GM21367 (cell line): ENCODE measurements around the gene PRKAG2.

Source experiments
- ATAC-seq: cut with Tn5 transposase; IDR thresholded peaks from one replicate; pipeline ENCODE4 v1.9.1; 2021; ENCODE audit not compliant: unreplicated experiment

The PRKAG2 gene

DNA sequence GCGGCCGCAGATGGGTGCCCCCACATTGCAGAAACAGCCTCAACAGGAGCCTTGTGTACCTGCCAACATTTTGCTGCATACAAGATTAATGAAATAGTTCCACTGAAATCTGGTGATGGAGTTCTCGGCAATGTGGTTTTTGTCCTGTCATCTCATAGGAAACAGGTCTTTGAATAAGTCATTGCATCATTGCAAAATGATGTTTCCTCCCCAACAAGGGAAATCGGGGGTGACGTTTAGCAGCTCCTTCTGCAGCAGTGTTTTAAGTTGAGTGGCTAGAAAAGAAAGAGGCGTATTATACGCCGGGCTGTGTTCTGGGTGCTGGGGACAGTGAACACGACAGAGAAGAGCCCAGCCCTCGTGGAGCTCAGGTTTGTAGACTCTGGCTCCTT lies 177.0 kb downstream of the PRKAG2 start:
- ATAC-seq = no peak

- ATAC-seq = no peak
Observed at GRCh38 chr7:151699147-151699927, 177.6 kb downstream of the PRKAG2 start.

DNA sequence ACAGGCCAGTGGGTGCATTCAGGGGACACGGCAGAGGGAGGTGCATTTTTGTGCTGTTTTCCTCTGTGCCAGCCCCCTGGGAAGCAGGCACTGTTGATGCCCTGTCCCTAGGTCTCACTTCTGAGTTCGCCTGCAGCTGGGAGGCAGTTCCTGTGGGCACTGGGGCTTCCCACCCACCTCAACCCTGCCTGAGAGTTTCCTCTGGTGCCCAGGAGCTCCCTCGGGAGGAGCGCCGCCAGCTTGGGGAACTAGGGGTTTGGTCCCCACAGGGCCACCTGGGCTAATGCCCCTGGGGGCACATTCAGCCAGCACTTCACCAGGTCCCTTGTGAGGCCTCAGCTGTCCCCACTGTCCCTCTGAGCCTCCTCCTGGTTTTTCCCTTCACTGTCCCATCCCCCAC lies 179.0 kb downstream of the PRKAG2 start:
- no peak for ATAC-seq

GRCh38 chr7:151697515-151697895 lies 179.4 kb downstream of the PRKAG2 start:
- no peak for ATAC-seq

GRCh38 chr7:151696721-151697514 lies 180.0 kb downstream of the PRKAG2 start:
- ATAC-seq = no peak

DNA sequence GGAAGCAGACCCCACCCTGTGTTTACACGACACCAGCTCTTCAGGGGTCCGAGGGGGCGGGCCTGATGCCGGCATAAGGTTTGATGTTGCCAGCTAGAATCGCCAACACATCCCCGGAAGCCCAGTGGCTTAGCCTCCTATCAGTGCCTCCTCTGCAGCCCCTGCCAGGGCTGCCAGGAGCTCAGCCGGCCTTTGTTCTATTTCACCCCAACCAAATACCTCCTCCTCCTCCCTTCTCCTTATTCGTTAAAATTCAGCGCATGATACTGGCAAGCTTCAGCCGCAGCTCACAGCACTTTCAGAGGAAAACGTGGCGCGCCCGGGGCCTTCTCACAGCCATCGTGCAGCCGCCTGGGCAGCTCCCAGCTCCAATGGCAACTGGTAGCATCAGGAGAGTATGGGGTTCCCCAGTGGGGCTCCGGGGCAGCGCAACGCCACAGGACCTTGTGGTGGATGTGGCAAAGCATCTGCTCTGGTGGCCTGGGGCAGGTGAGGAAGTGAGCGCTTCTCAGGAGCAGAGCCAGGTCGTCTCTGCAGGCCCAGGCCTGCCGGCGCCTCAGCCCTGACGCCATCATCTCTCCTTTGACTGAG lies 180.9 kb downstream of the PRKAG2 start:
- no peak for ATAC-seq

GRCh38 chr7:151694828-151695580 lies 181.9 kb downstream of the PRKAG2 start:
- no peak for ATAC-seq

DNA sequence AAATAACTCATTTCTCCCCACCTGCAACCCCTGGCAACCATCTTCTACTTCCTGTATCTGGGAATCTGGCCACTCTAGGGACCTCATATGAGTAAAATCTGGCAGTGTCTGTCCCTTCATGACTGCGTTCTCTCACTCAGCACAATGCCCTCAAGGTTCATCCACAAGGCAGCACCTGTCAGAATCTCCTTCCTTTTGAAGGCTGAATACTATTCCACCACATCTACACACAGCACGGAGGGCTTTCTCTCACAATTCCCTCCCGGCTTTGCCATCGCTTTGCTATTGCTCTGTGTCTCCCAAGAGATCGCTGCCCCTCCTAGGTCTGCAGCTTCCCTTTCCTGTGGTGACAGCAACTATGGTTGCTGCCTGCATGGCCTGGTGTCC lies 182.5 kb downstream of the PRKAG2 start:
- ATAC-seq = no peak

GRCh38 chr7:151693140-151693539 lies 183.8 kb downstream of the PRKAG2 start:
- no peak for ATAC-seq

- no peak for ATAC-seq
Observed at GRCh38 chr7:151692721-151693120, 184.2 kb downstream of the PRKAG2 start.

- ATAC-seq = no peak
Observed at GRCh38 chr7:151691449-151691848, 185.5 kb downstream of the PRKAG2 start.

GRCh38 chr7:151690606-151691005 lies 186.3 kb downstream of the PRKAG2 start:
- no peak for ATAC-seq

GRCh38 chr7:151689196-151689971 lies 187.5 kb downstream of the PRKAG2 start:
- no peak for ATAC-seq

- ATAC-seq = no peak
Observed at GRCh38 chr7:151688236-151688780, 188.6 kb downstream of the PRKAG2 start.

DNA sequence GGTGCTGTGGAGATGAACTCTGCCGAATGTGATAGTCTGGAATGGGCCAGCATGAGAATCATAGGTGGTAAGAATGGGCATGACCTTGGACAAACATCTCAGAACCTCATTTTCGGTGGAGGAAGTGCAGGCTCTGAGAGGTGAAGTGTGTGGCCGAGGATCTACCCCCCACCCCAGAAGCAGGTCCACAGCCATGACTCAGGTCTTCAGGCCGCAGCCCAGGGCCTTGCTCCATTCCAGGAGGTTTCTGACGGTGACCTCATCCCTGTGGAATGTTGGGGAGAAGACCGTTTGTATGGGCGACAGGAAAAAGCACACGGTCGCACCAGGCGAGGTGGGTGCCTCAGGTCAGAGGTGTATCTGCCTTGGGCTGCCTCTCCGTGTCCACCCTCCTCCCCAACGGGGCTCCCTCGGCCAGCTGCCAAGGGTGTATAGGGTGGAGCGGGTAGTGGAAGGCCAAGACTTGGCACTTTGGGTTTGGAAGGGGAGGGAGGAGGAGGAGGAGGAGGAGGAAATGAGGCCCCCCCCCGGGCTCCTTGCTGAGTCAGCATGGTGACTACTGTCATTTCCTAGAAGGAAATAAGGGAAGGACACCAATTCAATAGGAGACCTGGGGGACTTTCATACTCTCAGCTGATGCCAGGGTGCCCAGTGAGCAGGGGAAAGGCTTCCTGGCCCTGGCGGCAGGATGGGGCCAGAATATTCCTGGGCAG lies 189.2 kb downstream of the PRKAG2 start:
- ATAC-seq = no peak

GRCh38 chr7:151686826-151687225 lies 190.1 kb downstream of the PRKAG2 start:
- no peak for ATAC-seq

DNA sequence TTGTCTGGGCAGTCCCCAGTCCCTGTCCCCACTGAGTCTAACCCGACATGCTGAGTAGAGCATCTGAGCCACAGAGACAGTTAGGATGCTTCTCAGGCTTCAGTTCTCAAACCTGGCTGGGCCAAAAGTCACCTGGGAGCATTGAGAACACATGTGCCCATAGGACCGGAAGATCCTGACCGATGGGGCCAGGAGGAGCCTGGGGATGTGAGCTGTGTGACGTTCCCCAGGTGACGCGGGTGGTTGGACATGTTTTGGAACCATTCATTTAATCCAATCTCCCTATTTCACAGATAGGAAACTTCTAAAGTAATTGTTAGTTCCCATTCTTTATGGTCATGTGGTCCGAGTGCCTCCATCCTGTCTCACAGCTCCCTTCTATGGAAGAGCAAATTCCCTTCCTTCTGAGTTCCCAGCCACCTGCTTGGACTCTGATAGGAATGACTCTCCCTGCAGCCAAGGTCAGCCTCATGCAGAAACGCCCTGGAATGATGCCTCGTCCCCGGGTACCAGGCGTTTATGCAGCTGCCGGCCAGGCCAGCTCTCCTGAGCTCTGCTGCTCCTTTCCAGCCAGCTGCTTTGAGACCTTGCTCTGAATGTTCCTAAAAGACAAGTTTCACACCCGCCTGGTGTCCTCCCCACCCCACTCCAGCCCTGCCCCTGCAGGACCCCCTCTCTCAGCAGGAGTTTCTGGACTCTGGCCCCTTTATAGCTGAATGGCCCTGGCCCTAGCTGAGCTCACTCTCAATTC lies 190.7 kb downstream of the PRKAG2 start:
- ATAC-seq = no peak

- ATAC-seq = no peak
Observed at GRCh38 chr7:151684408-151685175, 192.3 kb downstream of the PRKAG2 start.
